B cell (primary cell): ENCODE measurements around the gene STPG4. TPM values are rescaled to one million over a fixed set of nuclear protein-coding genes. Genes with fewer than 3 reads are reported as not detected.
A peak's percentile ranks its signal among the peaks of the same experiment; 100 is the strongest.

ENCODE experiments used
- ATAC-seq: fragments of 200-7000 bp; cut with Tn5 transposase; one replicate; pipeline ENCODE4 v1.10.0; 2021; ENCODE audit warnings: low read depth, mild to moderate bottlenecking, moderate number of reproducible peaks, moderate library complexity
- CTCF ChIA-PET: fragments of 350-600 bp; sonication (Branson Sonifier 250); formaldehyde crosslinking; loops from one replicate; lab custom pipeline; 2021; ENCODE audit warnings: antibody characterized with exemption, inconsistent platforms; lab: Charles Lee
- POLR2A ChIA-PET: fragments of 350-600 bp; sonication (Branson Sonifier 250); formaldehyde crosslinking; loops from one replicate; lab custom pipeline; 2021; ENCODE audit warnings: antibody characterized with exemption; lab: Charles Lee
- DNase-seq: peaks from one replicate; pipeline ENCODE4 v3.0.0; 2013
- H2AFZ ChIP-seq: 2 replicates; pipeline ENCODE4 v1.6.1; 2012; ENCODE audit warnings: mild to moderate bottlenecking, low read depth, low read length; ENCODE audit not compliant: insufficient read depth, poor library complexity, severe bottlenecking
- H3K27ac ChIP-seq, 2 donors: 1 replicate in 1 of 2; 2 replicates in 1 of 2; pipeline ENCODE4 v1.5.1; 2012 to 2013; ENCODE audit warnings: low read length in 2 of 2, mild to moderate bottlenecking in 2 of 2, moderate library complexity in 1 of 2
- H3K27me3 ChIP-seq, 4 experiments: fragments of 200-600 bp in 1 of 4; sonication (generic) in 1 of 4; replicated peaks in 1 of 4; 1 replicate in 2 of 4; 2 replicates in 2 of 4; pipeline versions ENCODE4 v1.6.1 to v1.7.0; 2013 to 2016; ENCODE audit warnings: low read length in 3 of 4, mild to moderate bottlenecking in 2 of 4, mixed read lengths in 1 of 4, moderate library complexity in 1 of 4; ENCODE audit not compliant: insufficient read depth in 4 of 4, control insufficient read depth in 3 of 4; ENCODE audit errors: control extremely low read depth in 1 of 4
- H3K36me3 ChIP-seq, 2 experiments: replicated peaks in 1 of 2; 1 replicate in 1 of 2; 2 replicates in 1 of 2; pipeline versions ENCODE4 v1.6.1 to v1.7.1; 2013; ENCODE audit warnings: low read length in 1 of 2; ENCODE audit not compliant: insufficient read depth in 2 of 2, control insufficient read depth in 1 of 2; ENCODE audit errors: control extremely low read depth in 1 of 2, extremely low read depth in 1 of 2
- H3K4me1 ChIP-seq, 2 donors: fragments of 200-600 bp in 1 of 2; sonication (generic) in 1 of 2; 1 replicate in 1 of 2; 2 replicates in 1 of 2; pipeline versions ENCODE4 v1.5.1 to v1.6.1; 2013 to 2017; ENCODE audit warnings: low read length in 2 of 2; ENCODE audit not compliant: control insufficient read depth in 2 of 2, insufficient read depth in 2 of 2
- H3K4me2 ChIP-seq: replicated peaks from 2 replicates; pipeline ENCODE3; 2012; ENCODE audit warnings: mild to moderate bottlenecking, low read depth, low read length; ENCODE audit not compliant: poor library complexity, severe bottlenecking
- H3K4me3 ChIP-seq, 5 experiments: fragments of 200-600 bp in 1 of 5; sonication (generic) in 1 of 5; 1 replicate in 3 of 5; 2 replicates in 2 of 5; pipeline versions ENCODE4 v1.5.1 to v1.7.0; 2011 to 2016; ENCODE audit warnings: low read length in 4 of 5, mild to moderate bottlenecking in 4 of 5, low read depth in 2 of 5, control low read depth in 1 of 5, moderate library complexity in 1 of 5; ENCODE audit not compliant: insufficient read depth in 1 of 5; ENCODE audit errors: control extremely low read depth in 1 of 5, extremely low read depth in 1 of 5
- H3K79me2 ChIP-seq: fragments of 200-600 bp; sonication (generic); one replicate; pipeline ENCODE4 v1.6.0; 2016; ENCODE audit warnings: low read length; ENCODE audit not compliant: control insufficient read depth, insufficient read depth
- H3K9ac ChIP-seq: fragments of 200-600 bp; sonication (generic); 2 replicates; pipeline ENCODE4 v1.6.1; 2017; ENCODE audit warnings: mild to moderate bottlenecking, low read length, moderate library complexity
- H3K9me3 ChIP-seq, 3 donors: one replicate each; pipeline versions ENCODE4 v1.6.1 to v1.7.1; 2013; ENCODE audit warnings: low read length in 2 of 3; ENCODE audit not compliant: control insufficient read depth in 2 of 3, insufficient read depth in 1 of 3; ENCODE audit errors: control extremely low read depth in 1 of 3
- H4K20me1 ChIP-seq: 2 replicates; pipeline ENCODE4 v1.6.0; 2012; ENCODE audit warnings: mild to moderate bottlenecking, low read length; ENCODE audit not compliant: insufficient read depth, control insufficient read depth, poor library complexity, severe bottlenecking
- H3K27ac Mint-ChIP-seq: one replicate; pipeline ENCODE4 v1.8.0; 2021; ENCODE audit warnings: mixed read lengths
- H3K27me3 Mint-ChIP-seq: one replicate; pipeline ENCODE4 v1.8.0; 2021; ENCODE audit warnings: mixed read lengths
- H3K4me1 Mint-ChIP-seq: one replicate; pipeline ENCODE4 v1.8.0; 2021; ENCODE audit warnings: mixed read lengths
- H3K4me3 Mint-ChIP-seq: one replicate; pipeline ENCODE4 v1.8.0; 2021; ENCODE audit warnings: mixed read lengths
- H3K9me3 Mint-ChIP-seq: one replicate; pipeline ENCODE4 v1.8.0; 2022; ENCODE audit warnings: mixed read lengths; ENCODE audit not compliant: insufficient read depth
- EZH2 ChIP-seq: IDR thresholded peaks from 2 replicates; pipeline ENCODE4 v1.6.1; 2012; ENCODE audit warnings: borderline replicate concordance, low read depth, mild to moderate bottlenecking, moderate library complexity, low read length; ENCODE audit not compliant: insufficient read depth, poor library complexity, severe bottlenecking
- WGBS: methylation state at CpG from one replicate; pipeline ENCODE4 v1.1.5; 2013; ENCODE audit warnings: missing lambda C conversion rate; ENCODE audit not compliant: insufficient coverage; 5-methylcytosine and 5-hydroxymethylcytosine counted together
- intact Hi-C: fragments of 100-400 bp; cut with micrococcal nuclease; formaldehyde crosslinking; loops from one replicate; pipeline ENCODE4 v1.10.0; 2022
- polyA plus RNA-seq: library from polyadenylated mRNA; depleted of rRNA; stranded (reverse); fragments of >200 nt; gene quantifications from 2 replicates; pipeline ENCODE4 v1.2.3, GENCODE V29; 2012
- total RNA-seq, 2 donors: library from RNA; stranded (reverse); fragments of 120-200 nt in 1 of 2; gene quantifications; 1 replicate in 1 of 2; 2 replicates in 1 of 2; pipeline versions ENCODE4 v1.2.3 to v1.2.4, GENCODE V29; 2013 to 2022
- TF ChIP-seq, protein P1 (sequence below): fragments of 200-600 bp; IDR thresholded peaks from one replicate; pipeline ENCODE4 v1.8.0; 2022; ENCODE audit warnings: antibody characterized with exemption, mild to moderate bottlenecking

The STPG4 gene
- total and polyA plus RNA-seq, 2 donors (not counting 1 experiment from before 2014, with no cell fraction given), result 0.31 to 0.79 TPM

DNA sequence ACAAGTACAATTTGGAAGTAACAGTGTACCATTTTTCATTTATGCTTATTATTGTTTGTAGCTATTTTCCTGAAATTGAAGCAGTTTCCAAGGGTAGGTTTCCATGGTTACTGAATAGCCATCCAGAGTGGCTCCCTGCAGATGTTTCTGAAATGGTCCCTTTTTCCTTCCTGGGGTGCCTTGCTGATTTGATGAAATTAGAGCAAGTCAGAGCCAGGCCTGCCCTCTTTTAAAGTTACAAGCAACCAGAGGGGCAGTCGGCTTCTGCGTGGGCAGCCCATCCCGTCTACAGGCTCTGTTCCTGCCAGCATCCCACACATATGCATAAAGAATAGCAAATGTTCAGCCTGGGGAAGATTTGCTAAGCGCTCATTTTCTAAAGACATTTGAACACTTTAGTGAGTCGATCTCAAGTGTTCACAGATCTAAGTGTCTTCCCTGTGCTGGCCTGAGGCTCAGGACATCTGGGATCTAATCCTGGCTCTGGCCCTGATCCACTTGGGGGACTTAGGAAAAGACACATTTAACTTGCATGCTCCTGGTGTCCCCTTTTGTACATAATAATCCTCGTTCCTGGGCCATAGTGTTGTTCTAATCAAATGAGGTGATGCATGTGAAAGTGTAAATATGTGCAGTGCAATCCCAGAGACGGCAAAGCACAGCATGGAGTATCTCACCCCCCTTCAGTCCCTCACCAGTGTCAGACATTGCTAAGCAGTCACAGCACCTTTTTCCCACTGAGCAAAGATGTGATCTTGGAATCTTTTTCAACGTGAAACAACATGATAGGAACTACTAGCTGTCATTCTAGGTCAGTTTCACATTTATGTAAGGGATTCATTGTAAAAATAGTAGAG, 92.2 kb downstream of the STPG4 start:
- Histone ChIP-seq H3K36me3 (peaks cover 1 to 83% of the 10 kb centered on the region in 2 experiments), H3K4me2 (no peak overlapping the region), H3K9ac (no peak overlapping the region), H3K4me1 (peaks cover 9 to 14% of the 10 kb centered on the region in 2 donors), H3K79me2 (peaks cover 35% of the 10 kb centered on the region), H3K27me3 (no peaks in the 10 kb centered on the region), H2AFZ (no peak overlapping the region), H3K9me3 (no peaks in the 10 kb centered on the region), H4K20me1 (no peaks in the 10 kb centered on the region), H3K4me3 (no peak overlapping the region), H3K27ac (no peak overlapping the region)
- Mint-ChIP-seq H3K27me3 (no peaks in the 10 kb centered on the region), H3K4me1 (peaks cover 15% of the 10 kb centered on the region), H3K27ac (peak overlapping the region; percentile 67), H3K9me3 (no peaks in the 10 kb centered on the region), H3K4me3 (no peak overlapping the region)
- no peak for TF ChIP-seq EZH2
- TF ChIP-seq, protein P1, sequence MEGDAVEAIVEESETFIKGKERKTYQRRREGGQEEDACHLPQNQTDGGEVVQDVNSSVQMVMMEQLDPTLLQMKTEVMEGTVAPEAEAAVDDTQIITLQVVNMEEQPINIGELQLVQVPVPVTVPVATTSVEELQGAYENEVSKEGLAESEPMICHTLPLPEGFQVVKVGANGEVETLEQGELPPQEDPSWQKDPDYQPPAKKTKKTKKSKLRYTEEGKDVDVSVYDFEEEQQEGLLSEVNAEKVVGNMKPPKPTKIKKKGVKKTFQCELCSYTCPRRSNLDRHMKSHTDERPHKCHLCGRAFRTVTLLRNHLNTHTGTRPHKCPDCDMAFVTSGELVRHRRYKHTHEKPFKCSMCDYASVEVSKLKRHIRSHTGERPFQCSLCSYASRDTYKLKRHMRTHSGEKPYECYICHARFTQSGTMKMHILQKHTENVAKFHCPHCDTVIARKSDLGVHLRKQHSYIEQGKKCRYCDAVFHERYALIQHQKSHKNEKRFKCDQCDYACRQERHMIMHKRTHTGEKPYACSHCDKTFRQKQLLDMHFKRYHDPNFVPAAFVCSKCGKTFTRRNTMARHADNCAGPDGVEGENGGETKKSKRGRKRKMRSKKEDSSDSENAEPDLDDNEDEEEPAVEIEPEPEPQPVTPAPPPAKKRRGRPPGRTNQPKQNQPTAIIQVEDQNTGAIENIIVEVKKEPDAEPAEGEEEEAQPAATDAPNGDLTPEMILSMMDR, result no peak
- DNase-seq (no peak), ATAC-seq (no peak)
- WGBS, result over 99% methylated on average over 7 of the region's 8 CpGs
- intact Hi-C loops, result no loop called here
- POLR2A ChIA-PET, result no interaction called here
- CTCF ChIA-PET, result no interaction called here

DNA sequence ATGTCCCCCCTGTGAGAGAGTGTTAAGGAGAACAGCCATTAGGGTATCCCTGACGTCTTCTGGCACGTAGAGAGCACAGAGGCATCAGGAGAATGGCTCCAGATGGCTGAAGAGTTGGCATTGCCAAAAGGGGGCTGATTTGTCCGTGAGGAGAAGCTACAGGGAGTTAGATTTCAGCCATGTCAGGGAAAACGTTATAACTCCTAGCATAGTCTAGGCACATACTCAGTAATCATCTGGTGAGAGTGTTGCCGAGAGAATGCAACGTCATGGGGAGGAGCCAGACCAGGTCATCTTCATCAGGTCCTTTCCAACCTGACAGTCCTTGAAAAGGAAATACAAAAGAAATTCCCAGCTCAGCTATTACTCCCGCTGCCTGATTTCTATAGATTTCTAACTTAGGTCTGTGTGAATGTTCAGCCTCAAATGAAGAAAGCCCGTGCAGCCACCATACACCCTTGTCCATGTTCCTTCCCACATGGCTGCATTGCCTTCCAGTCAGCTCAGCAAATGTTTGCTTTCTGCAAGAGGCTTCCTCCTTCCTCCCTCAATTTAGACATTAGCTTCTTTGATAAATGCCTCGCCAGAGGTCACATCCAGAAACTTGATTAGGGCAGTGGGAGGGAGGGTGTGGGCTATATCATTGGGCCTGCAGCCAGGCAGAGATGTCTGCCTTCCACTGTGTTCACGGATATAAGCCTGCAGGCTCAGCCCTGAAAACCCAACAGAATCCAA, 93.0 kb downstream of the STPG4 start:
- Histone ChIP-seq H3K4me1 (peaks cover 17 to 22% of the 10 kb centered on the region in 2 donors), H3K4me3 (no peak overlapping the region), H3K27me3 (no peaks in the 10 kb centered on the region), H3K9ac (no peak overlapping the region), H3K9me3 (no peaks in the 10 kb centered on the region), H4K20me1 (no peaks in the 10 kb centered on the region), H3K79me2 (peaks cover 29% of the 10 kb centered on the region), H3K27ac (no peak overlapping the region), H3K4me2 (no peak overlapping the region), H3K36me3 (peaks cover 1 to 77% of the 10 kb centered on the region in 2 experiments), H2AFZ (no peak overlapping the region)
- peaks cover 18% of the 10 kb centered on the region for H3K4me1 Mint-ChIP-seq
- TF ChIP-seq EZH2, result no peak
- TF ChIP-seq, protein P1, result no peak
- no peak for DNase-seq
- WGBS, result 98% methylated on average over 5 of the region's 10 CpGs
- no peak for ATAC-seq
- H3K27me3 Mint-ChIP-seq, result no peaks in the 10 kb centered on the region
- intact Hi-C loops, result no loop called here
- ChIA-PET POLR2A (no interaction called here), CTCF (no interaction called here)
- no peak overlapping the region for H3K4me3 Mint-ChIP-seq
- H3K9me3 Mint-ChIP-seq, result no peaks in the 10 kb centered on the region
- H3K27ac Mint-ChIP-seq, result peak overlapping the region; percentile 32
